Chondrocyte (in vitro differentiated cells): Measurements from ENCODE around the gene METTL5. TPM values are rescaled to one million over a fixed set of nuclear protein-coding genes. Genes with fewer than 3 reads are reported as not detected.

Source experiments
- DNase-seq: peaks from one replicate; pipeline ENCODE4 v3.0.0; 2021; ENCODE audit warnings: mixed read lengths, low spot score
- H3K27ac Mint-ChIP-seq: one replicate; pipeline ENCODE4 v1.8.0; 2021; ENCODE audit warnings: mild to moderate bottlenecking, moderate library complexity, mixed read lengths; ENCODE audit not compliant: unreplicated experiment
- H3K27me3 Mint-ChIP-seq: 2 replicates; pipeline ENCODE4 v1.8.0; 2021; ENCODE audit warnings: low read depth, mixed read lengths
- H3K36me3 Mint-ChIP-seq: 2 replicates; pipeline ENCODE4 v1.8.0; 2021; ENCODE audit warnings: low read depth, mixed read lengths
- H3K4me1 Mint-ChIP-seq: 2 replicates; pipeline ENCODE4 v1.8.0; 2021; ENCODE audit warnings: low read depth, mild to moderate bottlenecking, mixed read lengths
- H3K4me3 Mint-ChIP-seq: one replicate; pipeline ENCODE4 v1.8.0; 2021; ENCODE audit warnings: mild to moderate bottlenecking, moderate library complexity, mixed read lengths; ENCODE audit not compliant: unreplicated experiment
- H3K9me3 Mint-ChIP-seq: 2 replicates; pipeline ENCODE4 v1.8.0; 2021; ENCODE audit warnings: low read depth, mixed read lengths
- total RNA-seq: library from RNA; stranded (reverse); gene quantifications from 3 replicates; pipeline ENCODE4 v1.2.1, GENCODE V29; 2021
- TF ChIP-seq, protein P1 (sequence below): fragments of 200-600 bp; sonication (generic); IDR thresholded peaks from 2 replicates; pipeline ENCODE4 v1.5.0; 2021; ENCODE audit warnings: antibody characterized with exemption, mild to moderate bottlenecking, moderate library complexity

METTL5 gene
- total RNA-seq, 1 donor from 2014 or later = 45.2 TPM

DNA sequence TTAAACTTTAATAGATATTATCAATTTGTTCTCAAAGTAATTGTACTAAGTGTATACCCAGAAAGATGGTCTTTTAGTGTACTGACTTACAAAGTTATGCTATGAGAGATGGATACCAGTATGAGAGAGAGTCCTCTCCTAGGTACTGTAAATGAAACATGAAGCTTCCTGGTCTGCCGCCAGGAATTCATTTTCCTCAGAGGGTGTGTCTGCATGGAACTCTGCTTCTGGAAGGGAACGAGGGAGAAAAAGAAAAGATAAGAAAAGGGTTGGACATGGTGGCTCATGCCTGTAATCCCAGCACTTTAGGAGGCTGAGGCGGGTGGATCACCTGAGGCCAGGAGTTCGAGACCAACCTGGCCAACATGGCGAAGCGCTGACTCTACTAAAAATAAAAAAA is 28.3 kb downstream of the METTL5 start:
- TF ChIP-seq, protein P1, sequence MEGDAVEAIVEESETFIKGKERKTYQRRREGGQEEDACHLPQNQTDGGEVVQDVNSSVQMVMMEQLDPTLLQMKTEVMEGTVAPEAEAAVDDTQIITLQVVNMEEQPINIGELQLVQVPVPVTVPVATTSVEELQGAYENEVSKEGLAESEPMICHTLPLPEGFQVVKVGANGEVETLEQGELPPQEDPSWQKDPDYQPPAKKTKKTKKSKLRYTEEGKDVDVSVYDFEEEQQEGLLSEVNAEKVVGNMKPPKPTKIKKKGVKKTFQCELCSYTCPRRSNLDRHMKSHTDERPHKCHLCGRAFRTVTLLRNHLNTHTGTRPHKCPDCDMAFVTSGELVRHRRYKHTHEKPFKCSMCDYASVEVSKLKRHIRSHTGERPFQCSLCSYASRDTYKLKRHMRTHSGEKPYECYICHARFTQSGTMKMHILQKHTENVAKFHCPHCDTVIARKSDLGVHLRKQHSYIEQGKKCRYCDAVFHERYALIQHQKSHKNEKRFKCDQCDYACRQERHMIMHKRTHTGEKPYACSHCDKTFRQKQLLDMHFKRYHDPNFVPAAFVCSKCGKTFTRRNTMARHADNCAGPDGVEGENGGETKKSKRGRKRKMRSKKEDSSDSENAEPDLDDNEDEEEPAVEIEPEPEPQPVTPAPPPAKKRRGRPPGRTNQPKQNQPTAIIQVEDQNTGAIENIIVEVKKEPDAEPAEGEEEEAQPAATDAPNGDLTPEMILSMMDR = no peak
- Mint-ChIP-seq H3K4me1 (peaks cover 20% of the 10 kb centered on the region), H3K27me3 (no peaks in the 10 kb centered on the region), H3K4me3 (no peak overlapping the region), H3K27ac (no peak overlapping the region), H3K36me3 (peaks cover 2% of the 10 kb centered on the region), H3K9me3 (no peaks in the 10 kb centered on the region)
- DNase-seq = no peak

DNA sequence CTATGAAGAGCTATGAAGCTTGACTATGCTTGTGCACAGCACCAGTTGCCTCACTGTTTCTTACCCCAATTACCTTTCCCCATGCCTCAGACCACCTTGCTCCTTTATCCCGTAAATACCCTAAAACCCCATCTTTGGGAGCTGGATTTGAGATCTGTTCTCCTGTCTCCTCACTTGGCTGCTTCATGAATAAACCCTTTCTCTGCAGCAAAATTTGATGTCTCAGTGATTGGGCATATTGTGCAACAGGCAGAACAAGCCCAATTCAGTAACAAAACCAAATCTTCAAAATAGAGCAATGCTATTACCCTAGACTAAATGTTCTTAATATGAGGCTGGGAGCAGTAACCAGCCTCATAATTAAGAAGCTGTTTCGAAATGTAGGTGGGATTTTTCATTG is 29.5 kb downstream of the METTL5 start:
- H3K27ac Mint-ChIP-seq = no peak overlapping the region
- TF ChIP-seq, protein P1 = no peak
- peaks cover 14% of the 10 kb centered on the region for H3K4me1 Mint-ChIP-seq
- H3K27me3 Mint-ChIP-seq = no peaks in the 10 kb centered on the region
- H3K4me3 Mint-ChIP-seq = no peak overlapping the region
- no peaks in the 10 kb centered on the region for H3K36me3 Mint-ChIP-seq
- no peak for DNase-seq
- no peaks in the 10 kb centered on the region for H3K9me3 Mint-ChIP-seq

DNA sequence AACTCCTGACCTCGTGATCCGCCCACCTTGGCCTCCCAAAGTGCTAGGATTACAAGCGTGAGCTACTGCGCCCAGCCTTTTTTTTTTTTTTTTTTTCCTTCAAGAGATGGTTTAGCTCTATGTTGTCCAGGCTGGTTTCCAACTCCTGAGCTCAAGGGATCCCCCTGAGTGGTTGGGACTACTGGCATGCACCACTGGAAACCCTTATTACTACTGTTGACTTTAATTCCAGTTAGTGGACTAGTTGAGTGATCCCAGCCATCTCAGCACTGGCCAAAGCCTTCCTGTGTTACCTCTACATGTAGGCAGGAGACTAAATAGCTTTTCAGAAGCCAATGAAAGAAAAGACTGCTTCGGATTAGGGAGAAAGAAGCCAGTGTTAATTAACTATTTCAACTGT is 34.1 kb downstream of the METTL5 start:
- H3K4me3 Mint-ChIP-seq = no peak overlapping the region
- TF ChIP-seq, protein P1 = no peak
- no peak overlapping the region for H3K27ac Mint-ChIP-seq
- no peaks in the 10 kb centered on the region for H3K27me3 Mint-ChIP-seq
- no peaks in the 10 kb centered on the region for H3K9me3 Mint-ChIP-seq
- no peak for DNase-seq
- no peaks in the 10 kb centered on the region for H3K36me3 Mint-ChIP-seq
- H3K4me1 Mint-ChIP-seq = peaks cover 6% of the 10 kb centered on the region

DNA sequence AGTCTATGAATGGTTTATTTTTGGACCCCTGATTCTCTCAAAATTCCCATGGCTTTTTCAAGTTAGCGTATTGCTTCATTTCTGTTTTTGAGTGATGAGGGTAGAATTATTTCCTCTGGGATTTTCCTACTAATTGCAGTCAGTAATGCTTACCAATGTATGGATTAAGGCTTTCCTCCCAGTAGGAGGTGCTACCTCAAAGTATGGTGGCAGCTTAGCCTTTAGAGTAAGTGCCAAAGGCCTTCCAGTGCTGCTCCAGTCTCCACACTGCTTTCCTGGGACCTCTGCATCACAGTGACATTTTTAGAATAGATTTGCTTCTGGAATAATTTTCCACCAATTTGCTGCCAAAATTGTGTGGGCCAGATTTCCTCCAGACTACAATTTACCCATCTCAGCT is 42.2 kb downstream of the METTL5 start:
- no peaks in the 10 kb centered on the region for H3K36me3 Mint-ChIP-seq
- no peak overlapping the region for H3K4me3 Mint-ChIP-seq
- H3K27me3 Mint-ChIP-seq = no peaks in the 10 kb centered on the region
- H3K4me1 Mint-ChIP-seq = peaks cover 6% of the 10 kb centered on the region
- no peak overlapping the region for H3K27ac Mint-ChIP-seq
- TF ChIP-seq, protein P1 = no peak
- DNase-seq = no peak
- H3K9me3 Mint-ChIP-seq = no peaks in the 10 kb centered on the region

GRCh38 chr2:169781249-169782013 is 43.3 kb downstream of the METTL5 start:
- TF ChIP-seq, protein P1 = no peak
- Mint-ChIP-seq H3K9me3 (no peaks in the 10 kb centered on the region), H3K27ac (no peak overlapping the region), H3K27me3 (no peaks in the 10 kb centered on the region), H3K4me1 (peaks cover 11% of the 10 kb centered on the region), H3K4me3 (no peak overlapping the region), H3K36me3 (no peaks in the 10 kb centered on the region)
- no peak for DNase-seq
